Activated T-cell treated with anti-CD3 and anti-CD28 coated beads, Interleukin-2, amount 50 U/mL, for 24 hours (primary cell): ENCODE measurements around the gene ZNF451.
"Not testable (repeated sequence)": the region's sequence is repeated elsewhere in the genome, so short reads cannot be mapped to it uniquely, and the experiment has no call there.

Experiments
- DNase-seq: peaks from one replicate; pipeline ENCODE4 v3.0.0-alpha.2; 2020
- H3K27ac Mint-ChIP-seq: 2 replicates; pipeline ENCODE4 v1.8.0; 2020; ENCODE audit warnings: mild to moderate bottlenecking, mixed read lengths
- H3K27me3 Mint-ChIP-seq: 2 replicates; pipeline ENCODE4 v1.8.0; 2020; ENCODE audit warnings: mixed read lengths
- H3K36me3 Mint-ChIP-seq: 2 replicates; pipeline ENCODE4 v1.8.0; 2020; ENCODE audit warnings: low read depth, mixed read lengths
- H3K4me1 Mint-ChIP-seq: 2 replicates; pipeline ENCODE4 v1.8.0; 2020; ENCODE audit warnings: low read depth, mixed read lengths
- H3K4me3 Mint-ChIP-seq: 2 replicates; pipeline ENCODE4 v1.8.0; 2020; ENCODE audit warnings: mild to moderate bottlenecking, moderate library complexity, mixed read lengths
- H3K9me3 Mint-ChIP-seq: 2 replicates; pipeline ENCODE4 v1.8.0; 2020; ENCODE audit warnings: mixed read lengths

The ZNF451 gene

GRCh38 chr6:57089687-57090457, at the start of gene ZNF451:
Gene ZNF451, plus strand, starts transcription at chr6:57090188. Its CDS starts 66 bp downstream, at chr6:57090254.
- H3K27ac Mint-ChIP-seq, result peak within 1 kb of the TSS; percentile 90
- peak; percentile 98 for DNase-seq
- H3K4me1 Mint-ChIP-seq, result peaks cover 36% of the 10 kb centered on the region
- no peaks in the 10 kb centered on the region for H3K27me3 Mint-ChIP-seq
- H3K4me3 Mint-ChIP-seq, result peak within 1 kb of the TSS; percentile 89
- no peaks in the 10 kb centered on the region for H3K9me3 Mint-ChIP-seq
- H3K36me3 Mint-ChIP-seq, result peaks cover 30% of the 10 kb centered on the region

- not testable (repeated sequence) for H3K4me3 Mint-ChIP-seq, H3K27ac Mint-ChIP-seq, H3K9me3 Mint-ChIP-seq, DNase-seq
- Mint-ChIP-seq H3K36me3 (peaks cover 14% of the 10 kb centered on the region), H3K4me1 (peaks cover 19% of the 10 kb centered on the region), H3K27me3 (peaks cover 50% of the 10 kb centered on the region)
Measured at GRCh38 chr6:57044061-57044460, 45.9 kb upstream of the ZNF451 start.

- Mint-ChIP-seq H3K9me3 (no peaks in the 10 kb centered on the region), H3K4me1 (peaks cover 24% of the 10 kb centered on the region), H3K4me3 (no peak overlapping the region), H3K27me3 (peaks cover 49% of the 10 kb centered on the region), H3K36me3 (peaks cover 19% of the 10 kb centered on the region), H3K27ac (no peak overlapping the region)
- no peak for DNase-seq
Measured at GRCh38 chr6:57044568-57044967, 45.4 kb upstream of the ZNF451 start.

GRCh38 chr6:57046332-57047256, 43.4 kb upstream of the ZNF451 start, which contains the start of gene KIAA1586:
Gene KIAA1586, plus strand, starts transcription at chr6:57046693. Its CDS starts 63 bp downstream, at chr6:57046756.
- H3K27me3 Mint-ChIP-seq, result peaks cover 33% of the 10 kb centered on the region
- peaks cover 38% of the 10 kb centered on the region for H3K36me3 Mint-ChIP-seq
- peaks cover 29% of the 10 kb centered on the region for H3K4me1 Mint-ChIP-seq
- H3K9me3 Mint-ChIP-seq, result not testable (repeated sequence)
- DNase-seq, result peak; percentile 89
- peak within 1 kb of the TSS; percentile 89 for H3K4me3 Mint-ChIP-seq
- H3K27ac Mint-ChIP-seq, result peak within 1 kb of the TSS; percentile 93

GRCh38 chr6:57047257-57047585, 42.8 kb upstream of the ZNF451 start:
- H3K4me3 Mint-ChIP-seq, H3K27ac Mint-ChIP-seq, DNase-seq, H3K9me3 Mint-ChIP-seq: not testable (repeated sequence)
- peaks cover 29% of the 10 kb centered on the region for H3K4me1 Mint-ChIP-seq
- peaks cover 26% of the 10 kb centered on the region for H3K27me3 Mint-ChIP-seq
- peaks cover 43% of the 10 kb centered on the region for H3K36me3 Mint-ChIP-seq

GRCh38 chr6:57047859-57048258, 42.1 kb upstream of the ZNF451 start:
- H3K27me3 Mint-ChIP-seq, result peaks cover 25% of the 10 kb centered on the region
- H3K4me3 Mint-ChIP-seq, result peak overlapping the region; percentile 68
- H3K36me3 Mint-ChIP-seq, result peaks cover 47% of the 10 kb centered on the region
- peak overlapping the region; percentile 42 for H3K27ac Mint-ChIP-seq
- not testable (repeated sequence) for DNase-seq, H3K9me3 Mint-ChIP-seq
- peaks cover 29% of the 10 kb centered on the region for H3K4me1 Mint-ChIP-seq

GRCh38 chr6:57048577-57048976, 41.4 kb upstream of the ZNF451 start:
- H3K9me3 Mint-ChIP-seq, result no peaks in the 10 kb centered on the region
- no peak overlapping the region for H3K27ac Mint-ChIP-seq
- peaks cover 54% of the 10 kb centered on the region for H3K36me3 Mint-ChIP-seq
- H3K4me3 Mint-ChIP-seq, result peak overlapping the region; percentile 68
- no peak for DNase-seq
- peaks cover 29% of the 10 kb centered on the region for H3K4me1 Mint-ChIP-seq
- H3K27me3 Mint-ChIP-seq, result peaks cover 21% of the 10 kb centered on the region

- Mint-ChIP-seq H3K4me3 (no peak overlapping the region), H3K27me3 (no peaks in the 10 kb centered on the region), H3K27ac (no peak overlapping the region), H3K9me3 (no peaks in the 10 kb centered on the region), H3K36me3 (peaks cover 73% of the 10 kb centered on the region), H3K4me1 (peaks cover 1% of the 10 kb centered on the region)
- no peak for DNase-seq
Measured at GRCh38 chr6:57063847-57064246, 26.1 kb upstream of the ZNF451 start.

- no peaks in the 10 kb centered on the region for H3K27me3 Mint-ChIP-seq
- H3K27ac Mint-ChIP-seq, result peak overlapping the region; percentile 16
- peaks cover 1% of the 10 kb centered on the region for H3K4me1 Mint-ChIP-seq
- peaks cover 75% of the 10 kb centered on the region for H3K36me3 Mint-ChIP-seq
- DNase-seq, result no peak
- no peaks in the 10 kb centered on the region for H3K9me3 Mint-ChIP-seq
- H3K4me3 Mint-ChIP-seq, result no peak overlapping the region
Measured at GRCh38 chr6:57064809-57065208, 25.2 kb upstream of the ZNF451 start.

GRCh38 chr6:57068061-57068460, 21.9 kb upstream of the ZNF451 start:
- no peak for DNase-seq
- H3K4me1 Mint-ChIP-seq, result peaks cover 1% of the 10 kb centered on the region
- no peaks in the 10 kb centered on the region for H3K9me3 Mint-ChIP-seq
- H3K27me3 Mint-ChIP-seq, result no peaks in the 10 kb centered on the region
- H3K27ac Mint-ChIP-seq, result no peak overlapping the region
- H3K4me3 Mint-ChIP-seq, result no peak overlapping the region
- peaks cover 54% of the 10 kb centered on the region for H3K36me3 Mint-ChIP-seq

GRCh38 chr6:57069228-57069627, 20.8 kb upstream of the ZNF451 start:
- Mint-ChIP-seq H3K4me3 (no peak overlapping the region), H3K36me3 (peaks cover 59% of the 10 kb centered on the region), H3K4me1 (peaks cover 1% of the 10 kb centered on the region), H3K27me3 (no peaks in the 10 kb centered on the region), H3K27ac (no peak overlapping the region), H3K9me3 (no peaks in the 10 kb centered on the region)
- no peak for DNase-seq

GRCh38 chr6:57069920-57070331, 20.1 kb upstream of the ZNF451 start:
- H3K36me3 Mint-ChIP-seq, result peaks cover 59% of the 10 kb centered on the region
- DNase-seq, result no peak
- H3K27me3 Mint-ChIP-seq, result no peaks in the 10 kb centered on the region
- no peaks in the 10 kb centered on the region for H3K9me3 Mint-ChIP-seq
- no peak overlapping the region for H3K4me3 Mint-ChIP-seq
- no peaks in the 10 kb centered on the region for H3K4me1 Mint-ChIP-seq
- H3K27ac Mint-ChIP-seq, result no peak overlapping the region

GRCh38 chr6:57072108-57072507, 17.9 kb upstream of the ZNF451 start:
- Mint-ChIP-seq H3K27ac (no peak overlapping the region), H3K9me3 (no peaks in the 10 kb centered on the region), H3K4me1 (no peaks in the 10 kb centered on the region), H3K36me3 (peaks cover 43% of the 10 kb centered on the region), H3K4me3 (no peak overlapping the region), H3K27me3 (no peaks in the 10 kb centered on the region)
- no peak for DNase-seq

- peaks cover 27% of the 10 kb centered on the region for H3K36me3 Mint-ChIP-seq
- no peak overlapping the region for H3K4me3 Mint-ChIP-seq
- peaks cover 1% of the 10 kb centered on the region for H3K4me1 Mint-ChIP-seq
- H3K9me3 Mint-ChIP-seq, result no peaks in the 10 kb centered on the region
- no peak for DNase-seq
- H3K27ac Mint-ChIP-seq, result no peak overlapping the region
- H3K27me3 Mint-ChIP-seq, result no peaks in the 10 kb centered on the region
Measured at GRCh38 chr6:57074383-57074782, 15.6 kb upstream of the ZNF451 start.

- H3K4me1 Mint-ChIP-seq, result peaks cover 1% of the 10 kb centered on the region
- no peak overlapping the region for H3K27ac Mint-ChIP-seq
- no peaks in the 10 kb centered on the region for H3K27me3 Mint-ChIP-seq
- peaks cover 24% of the 10 kb centered on the region for H3K36me3 Mint-ChIP-seq
- H3K9me3 Mint-ChIP-seq, result no peaks in the 10 kb centered on the region
- no peak overlapping the region for H3K4me3 Mint-ChIP-seq
- DNase-seq, result no peak
Measured at GRCh38 chr6:57075092-57075491, 14.9 kb upstream of the ZNF451 start.
